NOMO-1 (cell line): ENCODE results near the gene GPR137B.
A peak's percentile ranks its signal among the peaks of the same experiment; 100 is the strongest.
"Not testable (repeated sequence)": the region's sequence is repeated elsewhere in the genome, so short reads cannot be mapped to it uniquely, and the experiment has no call there.

Source experiments
- DNase-seq, 2 experiments: peaks; one replicate each; lab custom pipeline; 2025; ENCODE audit not compliant: unreplicated experiment in 2 of 2; lab: John Stamatoyannopoulos, UW

Gene GPR137B

GRCh38 chr1:236143104-236143948 is 987 bp downstream of the GPR137B start:
- peak; percentile 53 to 76 for DNase-seq

GRCh38 chr1:236144033-236144432 is 1.7 kb downstream of the GPR137B start:
- DNase-seq = no peak

GRCh38 chr1:236144446-236145150 is 2.3 kb downstream of the GPR137B start:
- no peak for DNase-seq

GRCh38 chr1:236147068-236147467 is 4.7 kb downstream of the GPR137B start:
- DNase-seq = no peak

GRCh38 chr1:236147521-236148469 is 5.5 kb downstream of the GPR137B start:
- no peak for DNase-seq

- no peak for DNase-seq
Measured at GRCh38 chr1:236148470-236148845, 6.1 kb downstream of the GPR137B start.

- DNase-seq = no peak
Measured at GRCh38 chr1:236149003-236149595, 6.8 kb downstream of the GPR137B start.

- DNase-seq = no peak
Measured at GRCh38 chr1:236149696-236150228, 7.4 kb downstream of the GPR137B start.

GRCh38 chr1:236150311-236150955 is 8.1 kb downstream of the GPR137B start:
- no peak for DNase-seq

- DNase-seq = no peak
Measured at GRCh38 chr1:236150986-236151385, 8.6 kb downstream of the GPR137B start.

- no peak for DNase-seq
Measured at GRCh38 chr1:236151739-236152424, 9.5 kb downstream of the GPR137B start.

GRCh38 chr1:236154126-236154525 is 11.8 kb downstream of the GPR137B start:
- DNase-seq = no peak

- DNase-seq = peak; percentile 39 to 71
Measured at GRCh38 chr1:236154671-236155398, 12.5 kb downstream of the GPR137B start.

GRCh38 chr1:236155399-236155767 is 13.0 kb downstream of the GPR137B start:
- DNase-seq = no peak

GRCh38 chr1:236155841-236156503 is 13.6 kb downstream of the GPR137B start:
- no peak for DNase-seq

GRCh38 chr1:236156512-236157208 is 14.3 kb downstream of the GPR137B start:
- DNase-seq = peak; percentile 79 to 95

GRCh38 chr1:236158072-236158471 is 15.7 kb downstream of the GPR137B start:
- not testable (repeated sequence) for DNase-seq
